ENCODE data around the gene VPS18.

Gene VPS18

GRCh38 chr15:40852529-40852928 is 41.7 kb upstream of the VPS18 start:
- Histone ChIP-seq H2AFZ (ENCODE audit: low read depth, low read length) (no peak overlapping the region), H3K4ac (ENCODE audit: low read depth in 1 of 2, low read length in 2 of 2) (no peak overlapping the region), H3K23ac (ENCODE audit: low read length in 2 of 2) (no peak overlapping the region), H3K27me3 (ENCODE audit: control insufficient read depth in 1 of 2, insufficient read depth in 1 of 2, low read length in 2 of 2) (peaks cover 0 to 62% of the 10 kb centered on the region in 2 experiments), H2AK5ac (ENCODE audit: low read length, severe bottlenecking) (no peak overlapping the region), H2BK12ac (ENCODE audit: low read length in 2 of 2) (no peak overlapping the region), H3K9ac (ENCODE audit: low read length) (no peak overlapping the region), H3K4me3 (ENCODE audit: insufficient read depth in 1 of 2, low read depth in 1 of 2, low read length in 2 of 2) (no peak overlapping the region), H3K79me1 (replicated peaks; ENCODE audit: low read length, poor library complexity, severe bottlenecking) (peaks cover 1% of the 10 kb centered on the region), H3K14ac (ENCODE audit: low read length in 2 of 2) (peak overlapping the region in 1 of 2 experiments; percentile 64), H3K27ac (ENCODE audit: low read length, poor library complexity, severe bottlenecking) (no peak overlapping the region), H4K8ac (ENCODE audit: low read length) (no peak overlapping the region), H3K4me1 (ENCODE audit: control insufficient read depth, insufficient read depth, low read depth, low read length) (peaks cover 2% of the 10 kb centered on the region), H3K18ac (ENCODE audit: low read depth in 1 of 2, low read length in 2 of 2) (no peak overlapping the region), H2BK5ac (ENCODE audit: low read depth, low read length, poor library complexity, severe bottlenecking) (no peak overlapping the region), H3K4me2 (ENCODE audit: low read length, poor library complexity, severe bottlenecking) (no peak overlapping the region), H3K9me3 (ENCODE audit: control insufficient read depth, low read length) (no peaks in the 10 kb centered on the region), H4K91ac (ENCODE audit: low read length) (no peak overlapping the region), H2BK120ac (ENCODE audit: low read depth, low read length) (no peak overlapping the region), H3K36me3 (ENCODE audit: control insufficient read depth in 1 of 2, insufficient read depth in 2 of 2, low read depth in 1 of 2, low read length in 2 of 2) (peaks cover 0 to 39% of the 10 kb centered on the region in 2 experiments), H2BK15ac (ENCODE audit: low read depth, poor library complexity, severe bottlenecking) (no peak overlapping the region)
- DNase-seq = no peak
- 91% methylated on average over 5 of the region's 5 CpGs for WGBS

DNA sequence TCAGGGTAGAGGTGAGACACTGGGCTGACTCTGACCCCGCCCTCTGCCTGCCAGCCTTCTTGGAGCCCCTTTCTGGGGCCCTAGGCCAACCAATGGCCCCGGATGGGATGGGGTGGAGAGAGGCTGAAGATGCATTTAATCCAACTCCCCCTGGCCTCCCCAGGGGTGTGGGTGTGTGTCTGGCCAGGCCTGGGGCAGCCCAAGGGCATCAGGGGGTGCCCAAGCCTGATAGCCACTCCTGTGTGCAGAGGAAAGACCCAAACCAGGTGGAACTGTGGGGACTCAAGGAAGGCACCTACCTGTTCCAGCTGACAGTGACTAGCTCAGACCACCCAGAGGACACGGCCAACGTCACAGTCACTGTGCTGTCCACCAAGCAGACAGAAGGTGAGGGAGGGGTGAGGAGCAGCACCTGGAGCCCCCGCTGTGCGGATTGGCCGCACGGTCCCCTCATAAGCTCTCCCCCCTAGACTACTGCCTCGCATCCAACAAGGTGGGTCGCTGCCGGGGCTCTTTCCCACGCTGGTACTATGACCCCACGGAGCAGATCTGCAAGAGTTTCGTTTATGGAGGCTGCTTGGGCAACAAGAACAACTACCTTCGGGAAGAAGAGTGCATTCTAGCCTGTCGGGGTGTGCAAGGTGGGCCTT is 40.9 kb upstream of the VPS18 start:
- Histone ChIP-seq H3K27ac (ENCODE audit: low read length, poor library complexity, severe bottlenecking) (no peak overlapping the region), H3K4me1 (ENCODE audit: control insufficient read depth, insufficient read depth, low read depth, low read length) (peaks cover 2% of the 10 kb centered on the region), H3K27me3 (ENCODE audit: control insufficient read depth in 1 of 2, insufficient read depth in 1 of 2, low read length in 2 of 2) (peaks cover 0 to 55% of the 10 kb centered on the region in 2 experiments), H2BK5ac (ENCODE audit: low read depth, low read length, poor library complexity, severe bottlenecking) (no peak overlapping the region), H2AK5ac (ENCODE audit: low read length, severe bottlenecking) (no peak overlapping the region), H4K8ac (ENCODE audit: low read length) (no peak overlapping the region), H2BK120ac (ENCODE audit: low read depth, low read length) (no peak overlapping the region), H3K36me3 (ENCODE audit: control insufficient read depth in 1 of 2, insufficient read depth in 2 of 2, low read depth in 1 of 2, low read length in 2 of 2) (peaks cover 0 to 39% of the 10 kb centered on the region in 2 experiments), H3K79me1 (replicated peaks; ENCODE audit: low read length, poor library complexity, severe bottlenecking) (peaks cover 1% of the 10 kb centered on the region), H2AFZ (ENCODE audit: low read depth, low read length) (no peak overlapping the region), H3K14ac (ENCODE audit: low read length in 2 of 2) (no peak overlapping the region), H3K4me3 (ENCODE audit: insufficient read depth in 1 of 2, low read depth in 1 of 2, low read length in 2 of 2) (peak overlapping the region in 1 of 2 experiments; percentile 29), H3K4me2 (ENCODE audit: low read length, poor library complexity, severe bottlenecking) (no peak overlapping the region), H4K91ac (ENCODE audit: low read length) (peak overlapping the region; percentile 37), H3K23ac (ENCODE audit: low read length in 2 of 2) (no peak overlapping the region), H2BK15ac (ENCODE audit: low read depth, poor library complexity, severe bottlenecking) (no peak overlapping the region), H3K18ac (ENCODE audit: low read depth in 1 of 2, low read length in 2 of 2) (no peak overlapping the region), H3K4ac (ENCODE audit: low read depth in 1 of 2, low read length in 2 of 2) (no peak overlapping the region), H3K9me3 (ENCODE audit: control insufficient read depth, low read length) (no peaks in the 10 kb centered on the region), H2BK12ac (ENCODE audit: low read length in 2 of 2) (no peak overlapping the region), H3K9ac (ENCODE audit: low read length) (no peak overlapping the region)
- WGBS = 85% methylated on average over 16 of the region's 16 CpGs
- DNase-seq = no peak

GRCh38 chr15:40854161-40854560 is 40.1 kb upstream of the VPS18 start:
- Histone ChIP-seq H3K27me3 (ENCODE audit: control insufficient read depth in 1 of 2, insufficient read depth in 1 of 2, low read length in 2 of 2) (peaks cover 0 to 60% of the 10 kb centered on the region in 2 experiments), H3K27ac (ENCODE audit: low read length, poor library complexity, severe bottlenecking) (no peak overlapping the region), H4K91ac (ENCODE audit: low read length) (peak overlapping the region; percentile 35), H2BK5ac (ENCODE audit: low read depth, low read length, poor library complexity, severe bottlenecking) (no peak overlapping the region), H3K9me3 (ENCODE audit: control insufficient read depth, low read length) (no peaks in the 10 kb centered on the region), H2BK15ac (ENCODE audit: low read depth, poor library complexity, severe bottlenecking) (no peak overlapping the region), H3K4me2 (ENCODE audit: low read length, poor library complexity, severe bottlenecking) (no peak overlapping the region), H3K4me1 (ENCODE audit: control insufficient read depth, insufficient read depth, low read depth, low read length) (peaks cover 2% of the 10 kb centered on the region), H3K14ac (ENCODE audit: low read length in 2 of 2) (no peak overlapping the region), H3K36me3 (ENCODE audit: control insufficient read depth in 1 of 2, insufficient read depth in 2 of 2, low read depth in 1 of 2, low read length in 2 of 2) (peaks cover 0 to 39% of the 10 kb centered on the region in 2 experiments), H3K9ac (ENCODE audit: low read length) (no peak overlapping the region), H3K4me3 (ENCODE audit: insufficient read depth in 1 of 2, low read depth in 1 of 2, low read length in 2 of 2) (no peak overlapping the region), H3K18ac (ENCODE audit: low read depth in 1 of 2, low read length in 2 of 2) (no peak overlapping the region), H3K79me1 (replicated peaks; ENCODE audit: low read length, poor library complexity, severe bottlenecking) (peaks cover 1% of the 10 kb centered on the region), H3K23ac (ENCODE audit: low read length in 2 of 2) (no peak overlapping the region), H3K4ac (ENCODE audit: low read depth in 1 of 2, low read length in 2 of 2) (no peak overlapping the region), H2AK5ac (ENCODE audit: low read length, severe bottlenecking) (no peak overlapping the region), H4K8ac (ENCODE audit: low read length) (no peak overlapping the region), H2BK120ac (ENCODE audit: low read depth, low read length) (no peak overlapping the region), H2BK12ac (ENCODE audit: low read length in 2 of 2) (no peak overlapping the region), H2AFZ (ENCODE audit: low read depth, low read length) (no peak overlapping the region)
- DNase-seq = no peak
- 87% methylated on average over 9 of the region's 10 CpGs for WGBS

GRCh38 chr15:40855706-40856234 is 38.5 kb upstream of the VPS18 start:
- H3K14ac ChIP-seq (ENCODE audit: low read length in 2 of 2) = no peak overlapping the region
- H4K91ac ChIP-seq (ENCODE audit: low read length) = no peak overlapping the region
- H3K4me2 ChIP-seq (ENCODE audit: low read length, poor library complexity, severe bottlenecking) = no peak overlapping the region
- no peak overlapping the region for H2AFZ ChIP-seq (ENCODE audit: low read depth, low read length)
- H3K18ac ChIP-seq (ENCODE audit: low read depth in 1 of 2, low read length in 2 of 2) = no peak overlapping the region
- DNase-seq = no peak
- H3K79me1 ChIP-seq (replicated peaks; ENCODE audit: low read length, poor library complexity, severe bottlenecking) = peaks cover 1% of the 10 kb centered on the region
- H2BK15ac ChIP-seq (ENCODE audit: low read depth, poor library complexity, severe bottlenecking) = no peak overlapping the region
- H3K27me3 ChIP-seq (ENCODE audit: control insufficient read depth in 1 of 2, insufficient read depth in 1 of 2, low read length in 2 of 2) = peaks cover 0 to 49% of the 10 kb centered on the region in 2 experiments
- no peak overlapping the region for H2BK120ac ChIP-seq (ENCODE audit: low read depth, low read length)
- no peak overlapping the region for H2BK5ac ChIP-seq (ENCODE audit: low read depth, low read length, poor library complexity, severe bottlenecking)
- H3K4ac ChIP-seq (ENCODE audit: low read depth in 1 of 2, low read length in 2 of 2) = no peak overlapping the region
- peaks cover 7% of the 10 kb centered on the region for H3K4me1 ChIP-seq (ENCODE audit: control insufficient read depth, insufficient read depth, low read depth, low read length)
- no peak overlapping the region for H3K23ac ChIP-seq (ENCODE audit: low read length in 2 of 2)
- no peak overlapping the region for H3K9ac ChIP-seq (ENCODE audit: low read length)
- no peak overlapping the region for H2BK12ac ChIP-seq (ENCODE audit: low read length in 2 of 2)
- peaks cover 0 to 39% of the 10 kb centered on the region in 2 experiments for H3K36me3 ChIP-seq (ENCODE audit: control insufficient read depth in 1 of 2, insufficient read depth in 2 of 2, low read depth in 1 of 2, low read length in 2 of 2)
- 89% methylated on average over 13 of the region's 13 CpGs for WGBS
- no peak overlapping the region for H4K8ac ChIP-seq (ENCODE audit: low read length)
- H3K4me3 ChIP-seq (ENCODE audit: insufficient read depth in 1 of 2, low read depth in 1 of 2, low read length in 2 of 2) = no peak overlapping the region
- H3K27ac ChIP-seq (ENCODE audit: low read length, poor library complexity, severe bottlenecking) = no peak overlapping the region
- H2AK5ac ChIP-seq (ENCODE audit: low read length, severe bottlenecking) = no peak overlapping the region
- no peaks in the 10 kb centered on the region for H3K9me3 ChIP-seq (ENCODE audit: control insufficient read depth, low read length)

Data from mesenchymal stem cell (in vitro differentiated cells and primary cell).